ENCODE data around the gene CNOT6L.

Gene CNOT6L

GRCh38 chr4:77765720-77766119 is 53.4 kb downstream of the CNOT6L start:
- H3K79me2 ChIP-seq (ENCODE audit: low read length) = peaks cover 93% of the 10 kb centered on the region

GRCh38 chr4:77762531-77762930 is 56.6 kb downstream of the CNOT6L start:
- Histone ChIP-seq H3K4me1 (ENCODE audit: low read length) (no peaks in the 10 kb centered on the region), H3K9me3 (replicated peaks; ENCODE audit: insufficient read depth, low read length) (no peaks in the 10 kb centered on the region), H3F3A (ENCODE audit: insufficient read depth, low read length) (0 out of 2 replicates have a peak, but pooled peaks cover under 1% of the 10 kb centered on the region), H3K9me2 (replicated peaks; ENCODE audit: insufficient read depth, low read length) (no peaks in the 10 kb centered on the region), H4K20me1 (ENCODE audit: insufficient read depth, low read length) (no peaks in the 10 kb centered on the region), H3K9ac (ENCODE audit: low read length) (no peak overlapping the region), H3K4me3 (ENCODE audit: low read length) (no peak overlapping the region), H3K36me3 (replicated peaks; ENCODE audit: insufficient read depth, low read length) (peaks cover 9% of the 10 kb centered on the region; the same call in 1 of the 2 replicates), H2AFZ (ENCODE audit: low read length) (no peak overlapping the region), H3K27ac (ENCODE audit: low read length) (no peak overlapping the region), H3K79me2 (ENCODE audit: low read length) (peaks cover 99% of the 10 kb centered on the region), H3K4me2 (ENCODE audit: low read depth, low read length) (no peak overlapping the region), H3K27me3 (replicated peaks; ENCODE audit: insufficient read depth, low read length) (no peaks in the 10 kb centered on the region)
- TF ChIP-seq EZH2phosphoT487 (IDR thresholded peaks at IDR 0.05; ENCODE audit: low read length) (no peak), EZH2 (optimal IDR thresholded peaks at IDR 0.05; ENCODE audit: low read depth, low read length) (no peak), CTCF (IDR thresholded peaks at IDR 0.05; ENCODE audit: low read length) (no peak)
- DNase-seq = no peak

More at GRCh38 chr4:77765720-77766119, 53.4 kb downstream of the CNOT6L start:
- H3K36me3 ChIP-seq (replicated peaks; ENCODE audit: insufficient read depth, low read length) = peaks cover 9% of the 10 kb centered on the region; the same call in 1 of the 2 replicates
- no peaks in the 10 kb centered on the region for H3K9me3 ChIP-seq (replicated peaks; ENCODE audit: insufficient read depth, low read length)
- H3K9me2 ChIP-seq (replicated peaks; ENCODE audit: insufficient read depth, low read length) = no peaks in the 10 kb centered on the region
- H3K4me3 ChIP-seq (ENCODE audit: low read length) = no peak overlapping the region
- H3K4me1 ChIP-seq (ENCODE audit: low read length) = no peaks in the 10 kb centered on the region
- no peak overlapping the region for H3K27ac ChIP-seq (ENCODE audit: low read length)
- no peak overlapping the region for H3K4me2 ChIP-seq (ENCODE audit: low read depth, low read length)
- no peaks in the 10 kb centered on the region for H3K27me3 ChIP-seq (replicated peaks; ENCODE audit: insufficient read depth, low read length)
- H3K9ac ChIP-seq (ENCODE audit: low read length) = no peak overlapping the region
- TF ChIP-seq EZH2 (optimal IDR thresholded peaks at IDR 0.05; ENCODE audit: low read depth, low read length) (no peak), EZH2phosphoT487 (IDR thresholded peaks at IDR 0.05; ENCODE audit: low read length) (no peak), CTCF (IDR thresholded peaks at IDR 0.05; ENCODE audit: low read length) (no peak)
- DNase-seq = no peak
- H2AFZ ChIP-seq (ENCODE audit: low read length) = no peak overlapping the region
- no peaks in the 10 kb centered on the region for H4K20me1 ChIP-seq (ENCODE audit: insufficient read depth, low read length)
- H3F3A ChIP-seq (ENCODE audit: insufficient read depth, low read length) = 0 out of 2 replicates have a peak, but pooled peaks cover 2% of the 10 kb centered on the region

GRCh38 chr4:77761595-77761994 is 57.6 kb downstream of the CNOT6L start:
- no peak overlapping the region for H3K9ac ChIP-seq (ENCODE audit: low read length)
- no peak for DNase-seq
- H3K36me3 ChIP-seq (replicated peaks; ENCODE audit: insufficient read depth, low read length) = peaks cover 9% of the 10 kb centered on the region; the same call in 1 of the 2 replicates
- H3K4me2 ChIP-seq (ENCODE audit: low read depth, low read length) = no peak overlapping the region
- no peaks in the 10 kb centered on the region for H3K4me1 ChIP-seq (ENCODE audit: low read length)
- H3K27me3 ChIP-seq (replicated peaks; ENCODE audit: insufficient read depth, low read length) = no peaks in the 10 kb centered on the region
- H4K20me1 ChIP-seq (ENCODE audit: insufficient read depth, low read length) = no peaks in the 10 kb centered on the region
- 0 out of 2 replicates have a peak, but pooled peaks cover 3% of the 10 kb centered on the region for H3F3A ChIP-seq (ENCODE audit: insufficient read depth, low read length)
- peaks cover 96% of the 10 kb centered on the region for H3K79me2 ChIP-seq (ENCODE audit: low read length)
- H3K9me2 ChIP-seq (replicated peaks; ENCODE audit: insufficient read depth, low read length) = no peaks in the 10 kb centered on the region
- no peak overlapping the region for H3K4me3 ChIP-seq (ENCODE audit: low read length)
- H2AFZ ChIP-seq (ENCODE audit: low read length) = no peak overlapping the region
- H3K9me3 ChIP-seq (replicated peaks; ENCODE audit: insufficient read depth, low read length) = no peaks in the 10 kb centered on the region
- TF ChIP-seq CTCF (IDR thresholded peaks at IDR 0.05; ENCODE audit: low read length) = no peak
- no peak for TF ChIP-seq EZH2phosphoT487 (IDR thresholded peaks at IDR 0.05; ENCODE audit: low read length)
- TF ChIP-seq EZH2 (optimal IDR thresholded peaks at IDR 0.05; ENCODE audit: low read depth, low read length) = no peak
- no peak overlapping the region for H3K27ac ChIP-seq (ENCODE audit: low read length)
